ENCODE data around the gene NSUN7.

NSUN7 gene

DNA sequence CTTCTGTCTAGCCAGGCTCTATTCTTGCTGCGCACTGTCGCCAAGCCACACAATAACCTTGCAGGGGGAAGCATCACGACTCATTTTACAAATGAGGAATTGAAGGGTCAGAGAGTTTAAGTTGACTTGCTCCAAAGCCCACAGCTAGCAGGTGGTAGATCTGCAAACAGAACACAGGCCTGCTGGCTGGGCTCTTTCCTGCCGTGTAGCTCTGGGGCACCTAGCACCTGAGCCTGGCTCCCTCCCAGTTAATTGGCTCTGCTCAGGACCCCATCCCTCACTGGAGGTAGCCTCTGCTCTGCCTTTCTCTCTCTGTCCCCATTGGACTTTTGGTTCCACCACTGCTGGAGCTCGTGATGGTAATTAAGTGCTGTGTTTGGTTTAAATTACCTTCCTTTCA is 98.5 kb downstream of the NSUN7 start:
- Histone ChIP-seq H3K27me3 (ENCODE audit: low read depth, low read length) (no peaks in the 10 kb centered on the region), H3K9ac (ENCODE audit: low read length) (no peak overlapping the region), H3K27ac (ENCODE audit: low read length) (no peak overlapping the region), H3K4me1 (ENCODE audit: low read length) (no peaks in the 10 kb centered on the region), H3K36me3 (replicated peaks; ENCODE audit: low read depth, low read length) (no peaks in the 10 kb centered on the region), H3K79me2 (ENCODE audit: low read length) (no peaks in the 10 kb centered on the region), H4K20me1 (ENCODE audit: insufficient read depth, low read length) (no peaks in the 10 kb centered on the region), H3K4me2 (ENCODE audit: low read length) (no peak overlapping the region), H2AFZ (ENCODE audit: low read depth, low read length) (no peak overlapping the region), H3K4me3 (ENCODE audit: low read length) (no peak overlapping the region), H3K9me3 (ENCODE audit: insufficient read depth, low read length) (no peaks in the 10 kb centered on the region)
- TF ChIP-seq EZH2phosphoT487 (IDR thresholded peaks at IDR 0.05; ENCODE audit: low read depth): no peak
- TF ChIP-seq, protein P1, sequence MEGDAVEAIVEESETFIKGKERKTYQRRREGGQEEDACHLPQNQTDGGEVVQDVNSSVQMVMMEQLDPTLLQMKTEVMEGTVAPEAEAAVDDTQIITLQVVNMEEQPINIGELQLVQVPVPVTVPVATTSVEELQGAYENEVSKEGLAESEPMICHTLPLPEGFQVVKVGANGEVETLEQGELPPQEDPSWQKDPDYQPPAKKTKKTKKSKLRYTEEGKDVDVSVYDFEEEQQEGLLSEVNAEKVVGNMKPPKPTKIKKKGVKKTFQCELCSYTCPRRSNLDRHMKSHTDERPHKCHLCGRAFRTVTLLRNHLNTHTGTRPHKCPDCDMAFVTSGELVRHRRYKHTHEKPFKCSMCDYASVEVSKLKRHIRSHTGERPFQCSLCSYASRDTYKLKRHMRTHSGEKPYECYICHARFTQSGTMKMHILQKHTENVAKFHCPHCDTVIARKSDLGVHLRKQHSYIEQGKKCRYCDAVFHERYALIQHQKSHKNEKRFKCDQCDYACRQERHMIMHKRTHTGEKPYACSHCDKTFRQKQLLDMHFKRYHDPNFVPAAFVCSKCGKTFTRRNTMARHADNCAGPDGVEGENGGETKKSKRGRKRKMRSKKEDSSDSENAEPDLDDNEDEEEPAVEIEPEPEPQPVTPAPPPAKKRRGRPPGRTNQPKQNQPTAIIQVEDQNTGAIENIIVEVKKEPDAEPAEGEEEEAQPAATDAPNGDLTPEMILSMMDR (IDR thresholded peaks at IDR 0.05; ENCODE audit: low read depth, low read length): no peak

DNA sequence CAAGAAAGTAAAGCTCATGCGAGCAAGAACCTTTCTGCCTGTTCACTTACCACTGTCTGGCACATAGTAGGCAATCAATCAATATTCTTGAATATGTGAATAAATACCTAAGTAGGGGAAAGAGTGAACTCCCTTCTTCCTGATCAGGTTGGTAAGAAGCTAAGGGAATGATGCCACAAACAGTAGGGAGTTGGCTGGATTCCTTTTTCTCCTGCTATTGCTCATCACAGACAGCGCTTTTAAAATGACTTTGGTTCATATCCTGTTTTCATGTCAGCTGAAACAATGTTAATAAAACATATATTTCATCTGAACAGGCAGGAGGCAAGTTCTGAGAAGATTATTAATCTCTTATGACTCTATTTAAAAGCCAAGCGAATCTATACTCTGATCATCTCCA is 99.2 kb downstream of the NSUN7 start:
- TF ChIP-seq, protein P1 (IDR thresholded peaks at IDR 0.05; ENCODE audit: low read depth, low read length): no peak

DNA sequence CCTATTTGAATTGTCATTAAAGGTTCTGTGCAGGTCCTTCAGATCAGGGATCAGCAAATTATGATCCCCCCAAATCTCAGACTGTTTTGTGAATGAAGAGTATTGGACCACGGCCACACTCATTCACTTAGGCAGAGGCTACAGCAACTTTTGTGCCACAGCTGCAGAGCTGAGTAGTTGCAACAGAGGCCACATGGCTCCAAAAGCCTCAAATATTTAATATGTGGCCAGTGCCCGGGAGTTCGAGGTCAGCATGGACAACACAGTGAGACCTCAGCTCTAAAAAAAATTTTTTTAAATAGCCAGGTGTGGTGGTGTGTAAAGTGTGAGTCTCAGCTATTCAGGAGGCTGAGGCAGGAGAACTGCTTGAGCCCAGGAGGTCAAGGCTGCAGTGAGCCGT is 100.7 kb downstream of the NSUN7 start:
- Histone ChIP-seq H3K4me1 (ENCODE audit: low read length) (peaks cover 3% of the 10 kb centered on the region; the same call in 1 of the 2 replicates), H3K4me3 (ENCODE audit: low read length) (no peak overlapping the region), H3K27me3 (ENCODE audit: low read depth, low read length) (no peaks in the 10 kb centered on the region), H3K27ac (ENCODE audit: low read length) (no peak overlapping the region), H3K4me2 (ENCODE audit: low read length) (no peak overlapping the region), H4K20me1 (ENCODE audit: insufficient read depth, low read length) (no peaks in the 10 kb centered on the region), H2AFZ (ENCODE audit: low read depth, low read length) (no peak overlapping the region), H3K9me3 (ENCODE audit: insufficient read depth, low read length) (no peaks in the 10 kb centered on the region), H3K9ac (ENCODE audit: low read length) (no peak overlapping the region), H3K79me2 (ENCODE audit: low read length) (no peaks in the 10 kb centered on the region), H3K36me3 (replicated peaks; ENCODE audit: low read depth, low read length) (peaks cover 3% of the 10 kb centered on the region)
- TF ChIP-seq EZH2phosphoT487 (IDR thresholded peaks at IDR 0.05; ENCODE audit: low read depth): no peak
- TF ChIP-seq, protein P1 (IDR thresholded peaks at IDR 0.05; ENCODE audit: low read depth, low read length): no peak

More for the DNA sequence above, 99.2 kb downstream of the NSUN7 start:
- H2AFZ ChIP-seq (ENCODE audit: low read depth, low read length): no peak overlapping the region
- H4K20me1 ChIP-seq (ENCODE audit: insufficient read depth, low read length): no peaks in the 10 kb centered on the region
- H3K9me3 ChIP-seq (ENCODE audit: insufficient read depth, low read length): no peaks in the 10 kb centered on the region
- no peak overlapping the region for H3K4me2 ChIP-seq (ENCODE audit: low read length)
- H3K9ac ChIP-seq (ENCODE audit: low read length): no peak overlapping the region
- H3K4me3 ChIP-seq (ENCODE audit: low read length): no peak overlapping the region
- no peaks in the 10 kb centered on the region for H3K27me3 ChIP-seq (ENCODE audit: low read depth, low read length)
- no peaks in the 10 kb centered on the region for H3K36me3 ChIP-seq (replicated peaks; ENCODE audit: low read depth, low read length)
- H3K4me1 ChIP-seq (ENCODE audit: low read length): no peaks in the 10 kb centered on the region
- H3K27ac ChIP-seq (ENCODE audit: low read length): no peak overlapping the region
- no peaks in the 10 kb centered on the region for H3K79me2 ChIP-seq (ENCODE audit: low read length)

DNA sequence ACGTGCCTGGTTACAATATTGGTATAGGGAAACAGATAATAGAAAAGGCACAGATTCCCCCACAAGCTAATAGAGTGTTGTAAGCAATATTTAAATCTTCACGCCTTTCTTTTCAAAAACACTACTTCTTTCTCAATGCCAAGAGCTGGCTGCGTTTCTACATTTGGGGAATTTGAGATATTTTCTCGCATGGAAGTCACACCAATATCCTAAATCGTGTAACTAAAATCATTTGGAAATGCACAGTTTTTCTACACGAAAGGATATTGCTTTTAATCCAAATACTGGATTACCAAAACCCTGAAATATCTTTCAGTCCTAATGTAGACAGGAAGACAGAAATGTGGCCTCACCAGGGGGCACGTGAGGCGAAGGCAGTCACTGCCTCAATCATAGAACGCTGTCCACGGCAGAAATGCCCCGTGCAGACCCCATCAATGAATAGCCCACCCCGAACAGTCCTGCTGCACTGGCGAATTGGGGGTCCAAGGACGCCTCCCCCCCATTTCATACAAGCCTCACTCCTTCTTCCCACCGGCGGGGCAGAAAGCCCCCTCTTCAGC is 106.6 kb downstream of the NSUN7 start:
- Histone ChIP-seq H3K9ac (ENCODE audit: low read length) (peak overlapping the region; percentile 78), H3K27me3 (ENCODE audit: low read depth, low read length) (peaks cover 26% of the 10 kb centered on the region), H3K79me2 (ENCODE audit: low read length) (no peaks in the 10 kb centered on the region), H3K4me2 (ENCODE audit: low read length) (peak overlapping the region; percentile 93), H4K20me1 (ENCODE audit: insufficient read depth, low read length) (no peaks in the 10 kb centered on the region), H3K36me3 (replicated peaks; ENCODE audit: low read depth, low read length) (peaks cover 3% of the 10 kb centered on the region), H3K9me3 (ENCODE audit: insufficient read depth, low read length) (no peaks in the 10 kb centered on the region), H3K4me3 (ENCODE audit: low read length) (peak overlapping the region; percentile 89), H3K4me1 (ENCODE audit: low read length) (peaks cover 21% of the 10 kb centered on the region), H3K27ac (ENCODE audit: low read length) (0 out of 2 replicates have a peak overlapping the region, but pooled peaks have one; percentile 53), H2AFZ (ENCODE audit: low read depth, low read length) (peak overlapping the region; percentile 73)
- TF ChIP-seq, protein P1 (IDR thresholded peaks at IDR 0.05; ENCODE audit: low read depth, low read length): no peak
- no peak for TF ChIP-seq EZH2phosphoT487 (IDR thresholded peaks at IDR 0.05; ENCODE audit: low read depth)

Data from OCI-LY3 (cell line).